Ectodermal cell (in vitro differentiated cells): ENCODE measurements around the gene MIXL1.
"Not testable (repeated sequence)": the region's sequence is repeated elsewhere in the genome, so short reads cannot be mapped to it uniquely, and the experiment has no call there.

ENCODE experiments used
- H3K27ac ChIP-seq: 2 replicates; pipeline ENCODE4 v1.7.0; 2013; ENCODE audit warnings: mild to moderate bottlenecking, low read depth, low read length; ENCODE audit not compliant: insufficient read depth, poor library complexity, severe bottlenecking
- H3K27me3 ChIP-seq: 2 replicates; pipeline ENCODE4 v1.7.0; 2013; ENCODE audit warnings: mild to moderate bottlenecking, low read length; ENCODE audit not compliant: insufficient read depth, control insufficient read depth, poor library complexity, severe bottlenecking
- H3K36me3 ChIP-seq: one replicate; pipeline ENCODE4 v1.7.0; 2013; ENCODE audit warnings: low read length; ENCODE audit not compliant: control insufficient read depth, insufficient read depth
- H3K4me1 ChIP-seq: one replicate; pipeline ENCODE4 v1.7.0; 2013; ENCODE audit warnings: low read length; ENCODE audit not compliant: control insufficient read depth, insufficient read depth
- H3K4me3 ChIP-seq: 2 replicates; pipeline ENCODE4 v1.7.0; 2013; ENCODE audit warnings: low read depth, low read length, control low read depth; ENCODE audit not compliant: insufficient read depth
- H3K9me3 ChIP-seq: 2 replicates; pipeline ENCODE4 v1.7.0; 2013; ENCODE audit warnings: mild to moderate bottlenecking, low read length, moderate library complexity; ENCODE audit not compliant: control insufficient read depth
- WGBS, 2 experiments: methylation state at CpG; one replicate each; pipeline ENCODE4 v1.1.7; 2013; ENCODE audit warnings: missing lambda C conversion rate in 2 of 2; 5-methylcytosine and 5-hydroxymethylcytosine counted together

Gene MIXL1

GRCh38 chr1:226272233-226272902 lies 48.9 kb downstream of the MIXL1 start:
- not testable (repeated sequence) for H3K4me1 ChIP-seq, H3K36me3 ChIP-seq, H3K9me3 ChIP-seq, H3K27me3 ChIP-seq, H3K4me3 ChIP-seq
- 80 to 82% methylated on average over 8 of the region's 8 CpGs for WGBS, 2 experiments
- H3K27ac ChIP-seq = peak overlapping the region; percentile 55

- WGBS, 2 experiments = 100% methylated on average over 1 of the region's 1 CpG; no CpG with 5 or more reads in 1 of the 2 experiments
- no peaks in the 10 kb centered on the region for H3K4me1 ChIP-seq
- no peaks in the 10 kb centered on the region for H3K27me3 ChIP-seq
- H3K36me3 ChIP-seq = peaks cover 8% of the 10 kb centered on the region
- H3K27ac ChIP-seq = no peak overlapping the region
- H3K4me3 ChIP-seq = no peak overlapping the region
- no peaks in the 10 kb centered on the region for H3K9me3 ChIP-seq
These were observed 50.7 kb downstream of the MIXL1 start for GRCh38 chr1:226274138-226274537.

- Histone ChIP-seq H3K4me1 (no peaks in the 10 kb centered on the region), H3K9me3 (no peaks in the 10 kb centered on the region), H3K27ac (no peak overlapping the region), H3K36me3 (peaks cover 3% of the 10 kb centered on the region), H3K27me3 (no peaks in the 10 kb centered on the region), H3K4me3 (no peak overlapping the region)
- 85 to 96% methylated on average over 1 to 3 of the region's 3 CpGs for WGBS, 2 experiments
These were observed 52.7 kb downstream of the MIXL1 start for GRCh38 chr1:226276077-226276682.
